Glutamatergic neuron (in vitro differentiated cells): Measurements from ENCODE around the gene DSC2. TPM values are rescaled to one million over a fixed set of nuclear protein-coding genes. Genes with fewer than 3 reads are reported as not detected.
A peak's percentile ranks its signal among the peaks of the same experiment; 100 is the strongest.

Source experiments
- DNase-seq: peaks from one replicate; pipeline ENCODE4 v3.0.0; 2022
- H3K27ac Mint-ChIP-seq: one replicate; pipeline ENCODE4 v1.8.0; 2020; ENCODE audit warnings: mild to moderate bottlenecking, mixed read lengths, inconsistent platforms; ENCODE audit not compliant: unreplicated experiment
- H3K27me3 Mint-ChIP-seq: one replicate; pipeline ENCODE4 v1.8.0; 2020; ENCODE audit warnings: mild to moderate bottlenecking, moderate library complexity, mixed read lengths, inconsistent platforms; ENCODE audit not compliant: unreplicated experiment
- H3K36me3 Mint-ChIP-seq: one replicate; pipeline ENCODE4 v1.8.0; 2020; ENCODE audit warnings: mild to moderate bottlenecking, mixed read lengths, inconsistent platforms; ENCODE audit not compliant: unreplicated experiment
- H3K4me1 Mint-ChIP-seq: one replicate; pipeline ENCODE4 v1.8.0; 2020; ENCODE audit warnings: mild to moderate bottlenecking, low read depth, mixed read lengths, inconsistent platforms; ENCODE audit not compliant: unreplicated experiment
- H3K4me3 Mint-ChIP-seq: one replicate; pipeline ENCODE4 v1.8.0; 2020; ENCODE audit warnings: mild to moderate bottlenecking, mixed read lengths, inconsistent platforms; ENCODE audit not compliant: unreplicated experiment
- H3K9me3 Mint-ChIP-seq: one replicate; pipeline ENCODE4 v1.8.0; 2020; ENCODE audit warnings: mild to moderate bottlenecking, moderate library complexity, mixed read lengths, inconsistent platforms; ENCODE audit not compliant: unreplicated experiment
- total RNA-seq: library from RNA; stranded (reverse); fragmentation: NEBNext Ultra II Directional; extraction: Animal tissue kit (Norgen Biotek cat#: 25700); gene quantifications from one replicate; pipeline ENCODE4 v1.2.1, GENCODE V29; 2021; ENCODE audit not compliant: unreplicated experiment
- TF ChIP-seq, protein P1 (sequence below): fragments of 200-600 bp; sonication (generic); IDR thresholded peaks from one replicate; pipeline ENCODE4 v1.5.0; 2021; ENCODE audit not compliant: partially characterized antibody, unreplicated experiment

DSC2 gene
- total RNA-seq, 1 donor from 2014 or later: 31.4 TPM

DNA sequence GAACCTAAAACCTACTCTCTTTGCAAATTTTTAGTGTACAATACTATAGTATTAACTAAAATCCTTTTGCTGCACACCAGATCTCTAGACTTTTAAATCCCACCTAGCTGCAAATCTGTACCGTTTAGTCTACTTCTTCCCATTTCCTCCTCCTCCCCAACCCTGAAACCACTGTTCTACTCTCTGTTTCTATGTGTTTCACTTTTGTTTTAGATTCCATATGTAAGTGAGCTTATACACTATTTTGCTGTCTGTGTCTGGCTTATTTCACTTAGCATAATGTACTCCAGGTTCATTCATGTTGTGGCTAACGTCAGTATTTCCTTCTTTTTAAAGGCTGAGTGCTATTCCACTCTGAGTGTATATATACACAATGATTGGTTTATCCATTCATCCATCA lies 18.4 kb upstream of the DSC2 start:
- H3K27me3 Mint-ChIP-seq: no peaks in the 10 kb centered on the region
- TF ChIP-seq, protein P1, sequence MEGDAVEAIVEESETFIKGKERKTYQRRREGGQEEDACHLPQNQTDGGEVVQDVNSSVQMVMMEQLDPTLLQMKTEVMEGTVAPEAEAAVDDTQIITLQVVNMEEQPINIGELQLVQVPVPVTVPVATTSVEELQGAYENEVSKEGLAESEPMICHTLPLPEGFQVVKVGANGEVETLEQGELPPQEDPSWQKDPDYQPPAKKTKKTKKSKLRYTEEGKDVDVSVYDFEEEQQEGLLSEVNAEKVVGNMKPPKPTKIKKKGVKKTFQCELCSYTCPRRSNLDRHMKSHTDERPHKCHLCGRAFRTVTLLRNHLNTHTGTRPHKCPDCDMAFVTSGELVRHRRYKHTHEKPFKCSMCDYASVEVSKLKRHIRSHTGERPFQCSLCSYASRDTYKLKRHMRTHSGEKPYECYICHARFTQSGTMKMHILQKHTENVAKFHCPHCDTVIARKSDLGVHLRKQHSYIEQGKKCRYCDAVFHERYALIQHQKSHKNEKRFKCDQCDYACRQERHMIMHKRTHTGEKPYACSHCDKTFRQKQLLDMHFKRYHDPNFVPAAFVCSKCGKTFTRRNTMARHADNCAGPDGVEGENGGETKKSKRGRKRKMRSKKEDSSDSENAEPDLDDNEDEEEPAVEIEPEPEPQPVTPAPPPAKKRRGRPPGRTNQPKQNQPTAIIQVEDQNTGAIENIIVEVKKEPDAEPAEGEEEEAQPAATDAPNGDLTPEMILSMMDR: no peak
- no peaks in the 10 kb centered on the region for H3K36me3 Mint-ChIP-seq

DNA sequence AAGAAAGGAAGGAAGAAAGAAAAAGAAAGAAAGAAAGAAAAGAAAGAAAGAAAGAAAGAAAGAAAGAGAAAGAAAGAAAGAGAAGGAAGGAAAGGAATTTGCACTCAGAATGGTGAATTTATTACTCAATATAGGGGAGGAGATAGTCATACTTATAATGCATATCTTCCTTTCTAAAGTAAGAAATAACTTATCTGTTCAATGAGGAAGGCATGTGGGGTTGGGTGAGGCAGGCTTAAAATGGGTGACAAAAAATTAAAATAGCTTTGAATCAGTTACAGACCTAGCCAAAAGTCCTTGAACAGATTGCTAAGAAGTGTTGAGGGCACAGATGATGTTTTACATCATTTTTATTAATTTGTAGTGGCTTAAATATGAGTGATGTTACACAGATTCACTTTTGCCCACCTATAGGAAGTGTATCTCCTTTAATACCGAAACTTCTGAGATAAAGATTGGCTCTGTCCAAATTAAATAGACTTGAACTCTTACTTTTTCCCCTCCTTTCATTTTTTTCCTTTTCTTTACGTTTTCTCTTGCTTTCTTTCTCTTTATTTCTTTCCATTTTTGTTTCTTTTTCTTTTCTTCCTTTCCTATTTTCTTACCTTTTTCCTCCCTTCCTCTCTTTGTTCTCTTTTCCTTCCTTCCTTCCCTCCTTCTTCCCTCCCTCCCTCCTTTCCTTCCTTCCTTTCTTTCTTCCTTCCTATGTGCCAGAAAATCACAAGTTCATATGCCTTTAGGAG lies 14.8 kb upstream of the DSC2 start:
- Mint-ChIP-seq H3K4me1 (no peaks in the 10 kb centered on the region), H3K4me3 (no peak overlapping the region), H3K27me3 (no peaks in the 10 kb centered on the region), H3K9me3 (peaks cover 2% of the 10 kb centered on the region), H3K27ac (no peak overlapping the region), H3K36me3 (no peaks in the 10 kb centered on the region)
- no peak for DNase-seq
- TF ChIP-seq, protein P1: no peak

More for the DNA sequence above, 18.4 kb upstream of the DSC2 start:
- no peak for DNase-seq
- H3K4me3 Mint-ChIP-seq: no peak overlapping the region
- peaks cover 2% of the 10 kb centered on the region for H3K9me3 Mint-ChIP-seq
- no peak overlapping the region for H3K27ac Mint-ChIP-seq
- no peaks in the 10 kb centered on the region for H3K4me1 Mint-ChIP-seq

DNA sequence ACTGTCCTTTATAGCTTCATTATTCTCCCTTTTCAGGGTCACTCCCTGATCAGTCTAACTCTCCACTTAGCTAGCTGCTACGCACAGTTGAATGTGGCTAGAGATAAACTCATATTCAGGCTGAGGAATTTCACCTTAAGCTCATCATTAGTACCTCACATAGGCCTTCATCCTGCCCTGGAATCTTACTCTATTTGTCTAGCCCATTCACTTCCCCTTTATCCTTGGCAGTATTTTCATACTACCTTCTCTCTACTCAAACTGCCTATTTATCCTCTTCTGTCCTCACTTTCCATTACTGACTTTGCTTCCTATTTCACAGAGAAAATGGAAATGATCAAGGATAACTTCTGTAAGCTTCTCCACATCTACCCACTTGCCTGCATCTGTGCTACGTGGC lies 10.6 kb upstream of the DSC2 start:
- Mint-ChIP-seq H3K27ac (no peak overlapping the region), H3K36me3 (no peaks in the 10 kb centered on the region), H3K4me3 (no peak overlapping the region), H3K27me3 (no peaks in the 10 kb centered on the region), H3K4me1 (no peaks in the 10 kb centered on the region), H3K9me3 (no peaks in the 10 kb centered on the region)
- TF ChIP-seq, protein P1: no peak
- DNase-seq: no peak

DNA sequence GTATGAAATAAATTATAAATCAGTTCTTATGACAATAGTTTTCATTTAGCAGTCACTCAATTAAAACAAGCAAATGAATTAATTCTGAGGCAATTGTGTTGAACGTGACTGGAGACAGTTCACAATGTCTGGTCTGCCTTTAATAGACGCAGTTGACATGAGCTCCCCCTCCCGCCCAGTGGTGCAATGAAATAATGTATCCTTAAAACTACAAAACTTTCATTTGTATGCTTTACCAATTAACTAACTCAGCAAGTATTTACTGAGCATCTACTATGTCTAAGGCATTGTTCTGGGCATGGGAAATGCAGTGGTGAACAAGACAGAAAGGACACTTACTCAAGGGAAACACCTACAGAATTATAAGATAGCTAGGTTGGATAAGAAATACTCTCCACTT lies 3.5 kb upstream of the DSC2 start:
- peaks cover 10% of the 10 kb centered on the region for H3K27me3 Mint-ChIP-seq
- no peaks in the 10 kb centered on the region for H3K36me3 Mint-ChIP-seq
- H3K27ac Mint-ChIP-seq: no peak overlapping the region
- H3K4me3 Mint-ChIP-seq: no peak overlapping the region
- TF ChIP-seq, protein P1: no peak
- DNase-seq: no peak
- peaks cover 18% of the 10 kb centered on the region for H3K9me3 Mint-ChIP-seq
- H3K4me1 Mint-ChIP-seq: peaks cover 20% of the 10 kb centered on the region

DNA sequence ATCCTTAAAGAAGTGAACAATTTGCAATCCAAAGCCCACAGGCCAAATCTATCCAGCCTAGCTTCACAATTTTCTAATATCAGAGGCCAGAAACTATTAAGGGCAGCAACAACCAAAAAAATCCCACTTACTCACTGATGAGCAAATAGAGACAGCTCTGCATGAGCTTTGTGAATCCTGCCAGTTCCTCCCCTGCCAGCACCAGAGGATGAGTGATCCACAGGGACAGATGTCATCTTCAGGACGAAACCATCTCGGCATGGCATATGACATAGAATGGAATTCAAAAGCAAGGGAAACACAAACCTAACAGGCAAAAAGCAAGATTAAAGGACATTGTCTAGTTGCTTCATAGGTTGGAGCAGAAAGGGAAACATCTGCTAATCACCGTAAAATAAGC lies 2.2 kb upstream of the DSC2 start:
- DNase-seq: no peak
- no peak overlapping the region for H3K4me3 Mint-ChIP-seq

More for the DNA sequence above, 2.2 kb upstream of the DSC2 start:
- peaks cover 15% of the 10 kb centered on the region for H3K27me3 Mint-ChIP-seq
- H3K4me1 Mint-ChIP-seq: peaks cover 27% of the 10 kb centered on the region
- TF ChIP-seq, protein P1: no peak
- peak overlapping the region; percentile 56 for H3K27ac Mint-ChIP-seq
- H3K36me3 Mint-ChIP-seq: no peaks in the 10 kb centered on the region
- H3K9me3 Mint-ChIP-seq: peaks cover 22% of the 10 kb centered on the region
